ENCODE results near the gene CDH23.

DNA sequence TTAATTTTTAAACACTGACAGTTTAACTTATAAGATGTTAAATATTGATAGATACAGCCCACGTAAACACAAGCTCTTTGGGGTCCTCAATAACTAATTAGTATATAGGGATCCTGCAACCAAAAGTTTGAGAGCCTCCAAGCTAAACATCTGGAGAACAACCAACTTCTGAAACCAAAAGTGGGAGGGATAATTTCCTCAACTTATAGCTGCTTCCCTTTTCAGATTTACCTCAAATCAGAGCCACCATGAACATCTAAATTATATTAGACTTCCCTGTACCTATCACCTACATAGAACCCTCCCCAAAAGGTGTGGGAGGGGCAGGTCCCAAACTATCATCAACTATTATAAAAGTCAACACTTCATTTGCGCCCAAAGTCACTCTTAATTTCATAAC lies 445.7 kb downstream of the CDH23 start:
- TF ChIP-seq CTCF (optimal IDR thresholded peaks at IDR 0.05 in 1 of 3, IDR thresholded peaks at IDR 0.05 in 1 of 3, conservative IDR thresholded peaks at IDR 0.05 in 1 of 3; ENCODE audit: extremely low read depth in 1 of 3, insufficient read depth in 2 of 3, low read length in 3 of 3) (no peak), EZH2 (IDR thresholded peaks at IDR 0.05; ENCODE audit: low read length) (no peak)
